GM12872 (cell line): Measurements from ENCODE around the gene SLC16A7.

Experiments used
- CTCF ChIP-seq: IDR thresholded peaks from 3 replicates; pipeline ENCODE4 v1.5.1; 2011; ENCODE audit warnings: low read depth, mild to moderate bottlenecking, low read length, moderate library complexity; ENCODE audit not compliant: insufficient read depth

Gene SLC16A7

GRCh38 chr12:59654061-59654460, 58.2 kb downstream of the SLC16A7 start:
- no peak for TF ChIP-seq CTCF

- no peak for TF ChIP-seq CTCF
These were observed 61.4 kb downstream of the SLC16A7 start for GRCh38 chr12:59657266-59657665.

GRCh38 chr12:59657711-59658110, 61.9 kb downstream of the SLC16A7 start:
- TF ChIP-seq CTCF, result no peak

DNA sequence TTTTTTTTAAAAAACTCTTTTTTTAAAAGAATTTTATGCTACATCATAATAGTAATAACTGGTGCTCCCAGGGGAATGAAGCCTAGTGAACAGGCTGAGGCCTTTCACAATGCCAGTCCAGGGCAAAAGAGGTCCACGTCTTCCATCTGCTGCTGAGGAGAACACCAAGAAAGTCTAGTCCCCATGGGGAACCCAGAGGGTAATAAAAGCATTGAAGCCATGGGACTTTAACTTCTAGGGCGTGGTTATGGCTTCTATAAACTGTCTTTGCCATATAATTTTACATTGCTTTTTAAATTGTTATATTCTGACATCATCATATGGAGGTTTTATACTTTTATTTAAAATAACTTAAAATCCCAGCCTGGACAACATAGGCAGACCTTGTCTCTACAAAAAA, 64.3 kb downstream of the SLC16A7 start:
- TF ChIP-seq CTCF, result no peak

GRCh38 chr12:59660921-59661597, 65.2 kb downstream of the SLC16A7 start:
- no peak for TF ChIP-seq CTCF

GRCh38 chr12:59664495-59664894, 68.7 kb downstream of the SLC16A7 start:
- TF ChIP-seq CTCF, result no peak

DNA sequence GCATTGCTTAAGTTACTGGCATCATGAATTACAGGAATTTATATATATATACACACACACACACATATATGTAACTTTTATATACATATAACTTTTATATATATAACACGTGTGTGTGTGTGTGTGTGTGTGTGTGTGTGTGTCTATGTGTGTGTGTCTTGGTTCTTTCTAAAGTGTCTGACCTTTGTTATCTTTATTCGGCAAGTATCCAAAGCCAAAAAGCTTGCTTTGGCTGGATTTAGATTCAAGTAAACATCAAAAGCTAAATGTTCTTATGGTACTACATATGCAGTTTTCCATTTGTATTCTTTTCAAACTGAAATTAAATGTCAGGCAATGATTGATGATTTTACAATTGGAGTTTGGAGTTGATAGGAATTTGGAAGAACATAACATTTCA, 69.9 kb downstream of the SLC16A7 start:
- no peak for TF ChIP-seq CTCF

DNA sequence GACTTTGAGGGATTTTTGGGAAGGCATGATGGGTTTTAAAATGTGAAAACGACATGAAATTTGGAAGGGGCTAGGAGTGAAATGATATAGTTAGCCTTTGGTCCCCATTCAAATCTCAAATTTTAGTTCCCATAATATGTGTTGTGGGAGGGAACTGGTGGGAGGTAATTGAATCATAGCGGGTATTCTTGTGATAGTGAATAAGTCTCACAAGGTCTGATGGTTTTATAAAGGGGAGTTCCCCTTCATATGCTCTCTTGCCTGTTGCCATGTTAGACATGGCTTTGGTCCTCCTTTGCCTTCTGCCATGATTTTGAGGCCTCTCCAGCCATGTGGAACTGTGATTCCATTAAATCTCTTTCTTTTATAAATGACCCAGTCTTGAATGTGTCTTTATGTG, 72.8 kb downstream of the SLC16A7 start:
- no peak for TF ChIP-seq CTCF
